ENCODE data around the gene OVAAL.

DNA sequence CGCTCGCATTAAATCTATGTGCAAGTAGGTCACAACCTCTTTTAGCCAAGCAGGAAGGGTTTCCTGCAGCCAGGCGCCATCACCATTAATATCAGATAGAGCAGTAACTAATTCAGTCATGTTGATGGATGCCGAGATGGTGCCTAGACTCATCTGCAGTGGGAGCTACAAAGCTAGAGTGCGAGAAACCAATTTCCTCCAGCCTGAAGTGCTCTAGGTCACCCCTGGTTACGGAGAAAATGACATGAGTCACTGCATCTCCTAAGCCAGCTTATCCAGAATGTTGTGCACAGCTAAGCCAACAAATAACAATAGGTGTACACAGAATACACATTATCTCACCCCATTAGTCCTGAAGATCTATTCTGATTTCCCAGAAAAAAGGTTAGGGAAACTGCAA is 36.0 kb downstream of the OVAAL start:
- TF ChIP-seq, protein P1, sequence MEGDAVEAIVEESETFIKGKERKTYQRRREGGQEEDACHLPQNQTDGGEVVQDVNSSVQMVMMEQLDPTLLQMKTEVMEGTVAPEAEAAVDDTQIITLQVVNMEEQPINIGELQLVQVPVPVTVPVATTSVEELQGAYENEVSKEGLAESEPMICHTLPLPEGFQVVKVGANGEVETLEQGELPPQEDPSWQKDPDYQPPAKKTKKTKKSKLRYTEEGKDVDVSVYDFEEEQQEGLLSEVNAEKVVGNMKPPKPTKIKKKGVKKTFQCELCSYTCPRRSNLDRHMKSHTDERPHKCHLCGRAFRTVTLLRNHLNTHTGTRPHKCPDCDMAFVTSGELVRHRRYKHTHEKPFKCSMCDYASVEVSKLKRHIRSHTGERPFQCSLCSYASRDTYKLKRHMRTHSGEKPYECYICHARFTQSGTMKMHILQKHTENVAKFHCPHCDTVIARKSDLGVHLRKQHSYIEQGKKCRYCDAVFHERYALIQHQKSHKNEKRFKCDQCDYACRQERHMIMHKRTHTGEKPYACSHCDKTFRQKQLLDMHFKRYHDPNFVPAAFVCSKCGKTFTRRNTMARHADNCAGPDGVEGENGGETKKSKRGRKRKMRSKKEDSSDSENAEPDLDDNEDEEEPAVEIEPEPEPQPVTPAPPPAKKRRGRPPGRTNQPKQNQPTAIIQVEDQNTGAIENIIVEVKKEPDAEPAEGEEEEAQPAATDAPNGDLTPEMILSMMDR (IDR thresholded peaks at IDR 0.05; ENCODE audit: insufficient read depth, low read length, poor library complexity, severe bottlenecking) = no peak
- TF ChIP-seq EZH2phosphoT487 (conservative IDR thresholded peaks at IDR 0.05; ENCODE audit: low read length) = no peak

Data from SU-DHL-6 (cell line).